ENCODE results near the gene MEGF11. TPM values are rescaled to one million over a fixed set of nuclear protein-coding genes. Genes with fewer than 3 reads are reported as not detected.

Gene MEGF11
- total RNA-seq, 1 donor from 2014 or later, result not detected

- FAIRE-seq, result no peak
- no peak overlapping the region for H3K4me3 ChIP-seq (ENCODE audit: low read depth, low read length)
- no peak for TF ChIP-seq CTCF (IDR thresholded peaks at IDR 0.05; ENCODE audit: insufficient read depth, low read length, severe bottlenecking)
- DNase-seq (ENCODE audit: low read depth), result no peak
- peaks cover 3% of the 10 kb centered on the region for H3K27me3 ChIP-seq (ENCODE audit: control insufficient read depth, insufficient read depth, low read length)
- H3K36me3 ChIP-seq (ENCODE audit: control insufficient read depth, insufficient read depth, low read length), result no peaks in the 10 kb centered on the region
Observed at GRCh38 chr15:66078196-66078928, 175.2 kb downstream of the MEGF11 start.

GRCh38 chr15:66077320-66077663 is 176.3 kb downstream of the MEGF11 start:
- H3K4me3 ChIP-seq (ENCODE audit: low read depth, low read length), result no peak overlapping the region
- H3K27me3 ChIP-seq (ENCODE audit: control insufficient read depth, insufficient read depth, low read length), result peaks cover 3% of the 10 kb centered on the region
- TF ChIP-seq CTCF (IDR thresholded peaks at IDR 0.05; ENCODE audit: insufficient read depth, low read length, severe bottlenecking), result no peak
- no peak for DNase-seq (ENCODE audit: low read depth)
- H3K36me3 ChIP-seq (ENCODE audit: control insufficient read depth, insufficient read depth, low read length), result no peaks in the 10 kb centered on the region
- no peak for FAIRE-seq

GRCh38 chr15:66076591-66077319 is 176.8 kb downstream of the MEGF11 start:
- H3K36me3 ChIP-seq (ENCODE audit: control insufficient read depth, insufficient read depth, low read length), result no peaks in the 10 kb centered on the region
- no peak for FAIRE-seq
- DNase-seq (ENCODE audit: low read depth), result no peak
- H3K4me3 ChIP-seq (ENCODE audit: low read depth, low read length), result no peak overlapping the region
- no peak for TF ChIP-seq CTCF (IDR thresholded peaks at IDR 0.05; ENCODE audit: insufficient read depth, low read length, severe bottlenecking)
- H3K27me3 ChIP-seq (ENCODE audit: control insufficient read depth, insufficient read depth, low read length), result peaks cover 3% of the 10 kb centered on the region

GRCh38 chr15:66075947-66076346 is 177.6 kb downstream of the MEGF11 start:
- no peak for TF ChIP-seq CTCF (IDR thresholded peaks at IDR 0.05; ENCODE audit: insufficient read depth, low read length, severe bottlenecking)
- Histone ChIP-seq H3K36me3 (ENCODE audit: control insufficient read depth, insufficient read depth, low read length) (no peaks in the 10 kb centered on the region), H3K27me3 (ENCODE audit: control insufficient read depth, insufficient read depth, low read length) (peaks cover 3% of the 10 kb centered on the region), H3K4me3 (ENCODE audit: low read depth, low read length) (no peak overlapping the region)
- DNase-seq (ENCODE audit: low read depth) (no peak), FAIRE-seq (peak; percentile 32)

GRCh38 chr15:66072616-66073361 is 180.8 kb downstream of the MEGF11 start:
- no peaks in the 10 kb centered on the region for H3K27me3 ChIP-seq (ENCODE audit: control insufficient read depth, insufficient read depth, low read length)
- no peaks in the 10 kb centered on the region for H3K36me3 ChIP-seq (ENCODE audit: control insufficient read depth, insufficient read depth, low read length)
- no peak for DNase-seq (ENCODE audit: low read depth)
- FAIRE-seq, result no peak
- no peak overlapping the region for H3K4me3 ChIP-seq (ENCODE audit: low read depth, low read length)
- TF ChIP-seq CTCF (IDR thresholded peaks at IDR 0.05; ENCODE audit: insufficient read depth, low read length, severe bottlenecking), result no peak
